ENCODE measurements around the gene MTMR1.

The MTMR1 gene

DNA sequence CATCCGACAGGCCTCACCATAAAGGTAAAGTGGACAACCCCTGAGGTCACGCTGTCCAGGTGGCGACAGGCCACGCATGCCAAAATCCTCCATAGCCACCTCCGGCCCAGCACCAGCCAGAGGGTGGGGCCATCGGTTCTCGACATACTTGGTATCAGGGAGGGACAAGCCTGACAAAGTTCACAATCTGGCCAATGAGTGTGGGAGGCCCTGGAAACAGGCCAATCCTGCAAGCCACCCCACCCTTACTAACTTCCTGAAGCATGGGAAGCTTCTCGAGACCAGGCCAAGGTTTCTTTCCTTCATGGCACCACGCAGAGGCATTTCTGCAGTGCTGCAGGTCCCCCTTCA lies 73.8 kb downstream of the MTMR1 start (continued):
- TF ChIP-seq ARNTL (CRISPR knock-in tag; IDR thresholded peaks at IDR 0.05; ENCODE audit: borderline replicate concordance, low read depth) (no peak), ZC3H10 (CRISPR knock-in tag; IDR thresholded peaks at IDR 0.05) (no peak)

DNA sequence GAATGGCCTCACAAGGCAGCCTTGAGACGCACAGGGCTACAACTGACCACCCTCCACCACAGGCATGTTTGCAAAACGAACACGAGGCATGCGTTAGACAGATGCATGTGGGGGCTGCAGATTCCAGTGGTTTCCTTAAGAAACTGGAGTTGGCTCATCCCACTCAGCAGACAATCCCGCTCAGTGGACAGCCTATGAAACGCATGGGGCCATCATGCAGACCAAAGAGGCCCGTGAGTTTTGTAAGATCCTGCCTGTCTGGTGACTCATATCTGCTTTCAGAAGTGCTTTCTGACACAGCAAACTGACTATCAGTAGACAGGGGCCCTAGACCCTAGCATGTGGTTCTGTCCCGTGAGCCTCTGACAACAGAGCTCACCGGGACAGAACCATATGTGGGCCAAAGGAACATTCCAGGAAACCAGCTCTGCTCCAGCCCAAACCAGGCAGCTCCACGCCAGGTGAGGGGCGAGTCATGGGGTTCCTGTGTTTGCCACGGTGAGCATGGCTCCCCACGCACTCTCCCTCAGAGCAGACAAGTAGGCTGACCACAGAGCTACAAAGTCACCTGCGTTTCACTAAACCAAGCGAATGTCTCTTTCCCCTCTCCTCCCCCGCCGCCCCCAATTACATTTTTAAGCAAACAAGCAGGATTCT lies 74.4 kb downstream of the MTMR1 start:
- peak; percentile 12; the same call in 1 of the 3 replicates for ATAC-seq

DNA sequence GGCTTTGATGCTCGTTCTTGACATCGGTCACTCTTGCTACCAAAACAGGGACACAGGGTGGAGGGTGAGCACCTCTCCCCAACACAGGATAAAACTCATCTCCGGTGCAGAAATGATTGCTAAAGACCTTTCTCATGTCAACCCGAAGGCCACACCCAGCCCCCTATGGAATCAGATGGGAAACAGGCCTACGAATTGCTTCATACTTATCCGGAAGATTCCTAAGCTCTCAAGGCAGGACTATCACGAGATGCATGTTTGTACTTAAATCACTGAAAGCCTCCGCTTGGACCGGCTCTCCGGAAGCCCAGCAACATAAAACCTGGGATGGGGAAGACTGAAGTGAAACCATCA lies 74.9 kb downstream of the MTMR1 start:
- TF ChIP-seq, protein P1, sequence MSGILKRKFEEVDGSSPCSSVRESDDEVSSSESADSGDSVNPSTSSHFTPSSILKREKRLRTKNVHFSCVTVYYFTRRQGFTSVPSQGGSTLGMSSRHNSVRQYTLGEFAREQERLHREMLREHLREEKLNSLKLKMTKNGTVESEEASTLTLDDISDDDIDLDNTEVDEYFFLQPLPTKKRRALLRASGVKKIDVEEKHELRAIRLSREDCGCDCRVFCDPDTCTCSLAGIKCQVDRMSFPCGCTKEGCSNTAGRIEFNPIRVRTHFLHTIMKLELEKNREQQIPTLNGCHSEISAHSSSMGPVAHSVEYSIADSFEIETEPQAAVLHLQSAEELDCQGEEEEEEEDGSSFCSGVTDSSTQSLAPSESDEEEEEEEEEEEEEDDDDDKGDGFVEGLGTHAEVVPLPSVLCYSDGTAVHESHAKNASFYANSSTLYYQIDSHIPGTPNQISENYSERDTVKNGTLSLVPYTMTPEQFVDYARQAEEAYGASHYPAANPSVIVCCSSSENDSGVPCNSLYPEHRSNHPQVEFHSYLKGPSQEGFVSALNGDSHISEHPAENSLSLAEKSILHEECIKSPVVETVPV (CRISPR knock-in tag; IDR thresholded peaks at IDR 0.05): no peak
- no peak for TF ChIP-seq ZNF70 (CRISPR knock-in tag; IDR thresholded peaks at IDR 0.05)
- TF ChIP-seq ZNF565 (CRISPR knock-in tag; conservative IDR thresholded peaks at IDR 0.05; ENCODE audit: low read depth): no peak
- no peak for TF ChIP-seq ISL1 (CRISPR knock-in tag; IDR thresholded peaks at IDR 0.05)
- TF ChIP-seq BACH2 (CRISPR knock-in tag; IDR thresholded peaks at IDR 0.05; ENCODE audit: borderline replicate concordance): no peak
- no peak for TF ChIP-seq GLIS3 (CRISPR knock-in tag; IDR thresholded peaks at IDR 0.05)
- TF ChIP-seq ZFP3 (CRISPR knock-in tag; IDR thresholded peaks at IDR 0.05): no peak
- TF ChIP-seq ESRRG (CRISPR knock-in tag; IDR thresholded peaks at IDR 0.05): no peak
- TF ChIP-seq SNAI2 (CRISPR knock-in tag; IDR thresholded peaks at IDR 0.05): no peak
- no peak for TF ChIP-seq ZC3H10 (CRISPR knock-in tag; IDR thresholded peaks at IDR 0.05)
- TF ChIP-seq ARNTL (CRISPR knock-in tag; IDR thresholded peaks at IDR 0.05; ENCODE audit: borderline replicate concordance, low read depth): no peak
- TF ChIP-seq, protein P2, sequence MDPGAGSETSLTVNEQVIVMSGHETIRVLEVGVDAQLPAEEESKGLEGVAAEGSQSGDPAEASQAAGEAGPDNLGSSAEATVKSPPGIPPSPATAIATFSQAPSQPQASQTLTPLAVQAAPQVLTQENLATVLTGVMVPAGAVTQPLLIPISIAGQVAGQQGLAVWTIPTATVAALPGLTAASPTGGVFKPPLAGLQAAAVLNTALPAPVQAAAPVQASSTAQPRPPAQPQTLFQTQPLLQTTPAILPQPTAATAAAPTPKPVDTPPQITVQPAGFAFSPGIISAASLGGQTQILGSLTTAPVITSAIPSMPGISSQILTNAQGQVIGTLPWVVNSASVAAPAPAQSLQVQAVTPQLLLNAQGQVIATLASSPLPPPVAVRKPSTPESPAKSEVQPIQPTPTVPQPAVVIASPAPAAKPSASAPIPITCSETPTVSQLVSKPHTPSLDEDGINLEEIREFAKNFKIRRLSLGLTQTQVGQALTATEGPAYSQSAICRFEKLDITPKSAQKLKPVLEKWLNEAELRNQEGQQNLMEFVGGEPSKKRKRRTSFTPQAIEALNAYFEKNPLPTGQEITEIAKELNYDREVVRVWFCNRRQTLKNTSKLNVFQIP (CRISPR knock-in tag; IDR thresholded peaks at IDR 0.05; ENCODE audit: borderline replicate concordance, low read depth): no peak
- TF ChIP-seq, protein P3, sequence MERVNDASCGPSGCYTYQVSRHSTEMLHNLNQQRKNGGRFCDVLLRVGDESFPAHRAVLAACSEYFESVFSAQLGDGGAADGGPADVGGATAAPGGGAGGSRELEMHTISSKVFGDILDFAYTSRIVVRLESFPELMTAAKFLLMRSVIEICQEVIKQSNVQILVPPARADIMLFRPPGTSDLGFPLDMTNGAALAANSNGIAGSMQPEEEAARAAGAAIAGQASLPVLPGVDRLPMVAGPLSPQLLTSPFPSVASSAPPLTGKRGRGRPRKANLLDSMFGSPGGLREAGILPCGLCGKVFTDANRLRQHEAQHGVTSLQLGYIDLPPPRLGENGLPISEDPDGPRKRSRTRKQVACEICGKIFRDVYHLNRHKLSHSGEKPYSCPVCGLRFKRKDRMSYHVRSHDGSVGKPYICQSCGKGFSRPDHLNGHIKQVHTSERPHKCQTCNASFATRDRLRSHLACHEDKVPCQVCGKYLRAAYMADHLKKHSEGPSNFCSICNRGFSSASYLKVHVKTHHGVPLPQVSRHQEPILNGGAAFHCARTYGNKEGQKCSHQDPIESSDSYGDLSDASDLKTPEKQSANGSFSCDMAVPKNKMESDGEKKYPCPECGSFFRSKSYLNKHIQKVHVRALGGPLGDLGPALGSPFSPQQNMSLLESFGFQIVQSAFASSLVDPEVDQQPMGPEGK (CRISPR knock-in tag; IDR thresholded peaks at IDR 0.05; ENCODE audit: borderline replicate concordance): no peak
- TF ChIP-seq TOX (CRISPR knock-in tag; IDR thresholded peaks at IDR 0.05; ENCODE audit: borderline replicate concordance): no peak
- TF ChIP-seq, protein P4, sequence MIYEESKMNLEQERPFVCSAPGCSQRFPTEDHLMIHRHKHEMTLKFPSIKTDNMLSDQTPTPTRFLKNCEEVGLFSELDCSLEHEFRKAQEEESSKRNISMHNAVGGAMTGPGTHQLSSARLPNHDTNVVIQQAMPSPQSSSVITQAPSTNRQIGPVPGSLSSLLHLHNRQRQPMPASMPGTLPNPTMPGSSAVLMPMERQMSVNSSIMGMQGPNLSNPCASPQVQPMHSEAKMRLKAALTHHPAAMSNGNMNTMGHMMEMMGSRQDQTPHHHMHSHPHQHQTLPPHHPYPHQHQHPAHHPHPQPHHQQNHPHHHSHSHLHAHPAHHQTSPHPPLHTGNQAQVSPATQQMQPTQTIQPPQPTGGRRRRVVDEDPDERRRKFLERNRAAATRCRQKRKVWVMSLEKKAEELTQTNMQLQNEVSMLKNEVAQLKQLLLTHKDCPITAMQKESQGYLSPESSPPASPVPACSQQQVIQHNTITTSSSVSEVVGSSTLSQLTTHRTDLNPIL (CRISPR knock-in tag; IDR thresholded peaks at IDR 0.05; ENCODE audit: low read depth): no peak
- TF ChIP-seq, protein P5, sequence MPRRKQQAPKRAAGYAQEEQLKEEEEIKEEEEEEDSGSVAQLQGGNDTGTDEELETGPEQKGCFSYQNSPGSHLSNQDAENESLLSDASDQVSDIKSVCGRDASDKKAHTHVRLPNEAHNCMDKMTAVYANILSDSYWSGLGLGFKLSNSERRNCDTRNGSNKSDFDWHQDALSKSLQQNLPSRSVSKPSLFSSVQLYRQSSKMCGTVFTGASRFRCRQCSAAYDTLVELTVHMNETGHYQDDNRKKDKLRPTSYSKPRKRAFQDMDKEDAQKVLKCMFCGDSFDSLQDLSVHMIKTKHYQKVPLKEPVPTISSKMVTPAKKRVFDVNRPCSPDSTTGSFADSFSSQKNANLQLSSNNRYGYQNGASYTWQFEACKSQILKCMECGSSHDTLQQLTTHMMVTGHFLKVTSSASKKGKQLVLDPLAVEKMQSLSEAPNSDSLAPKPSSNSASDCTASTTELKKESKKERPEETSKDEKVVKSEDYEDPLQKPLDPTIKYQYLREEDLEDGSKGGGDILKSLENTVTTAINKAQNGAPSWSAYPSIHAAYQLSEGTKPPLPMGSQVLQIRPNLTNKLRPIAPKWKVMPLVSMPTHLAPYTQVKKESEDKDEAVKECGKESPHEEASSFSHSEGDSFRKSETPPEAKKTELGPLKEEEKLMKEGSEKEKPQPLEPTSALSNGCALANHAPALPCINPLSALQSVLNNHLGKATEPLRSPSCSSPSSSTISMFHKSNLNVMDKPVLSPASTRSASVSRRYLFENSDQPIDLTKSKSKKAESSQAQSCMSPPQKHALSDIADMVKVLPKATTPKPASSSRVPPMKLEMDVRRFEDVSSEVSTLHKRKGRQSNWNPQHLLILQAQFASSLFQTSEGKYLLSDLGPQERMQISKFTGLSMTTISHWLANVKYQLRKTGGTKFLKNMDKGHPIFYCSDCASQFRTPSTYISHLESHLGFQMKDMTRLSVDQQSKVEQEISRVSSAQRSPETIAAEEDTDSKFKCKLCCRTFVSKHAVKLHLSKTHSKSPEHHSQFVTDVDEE (CRISPR knock-in tag; IDR thresholded peaks at IDR 0.05): no peak
- TF ChIP-seq TCF4 (CRISPR knock-in tag; IDR thresholded peaks at IDR 0.05; ENCODE audit: borderline replicate concordance): no peak
- no peak for TF ChIP-seq ZNF8 (CRISPR knock-in tag; IDR thresholded peaks at IDR 0.05)
- no peak for TF ChIP-seq RARB (CRISPR knock-in tag; IDR thresholded peaks at IDR 0.05)
- ATAC-seq: no peak

More for the DNA sequence above, 74.4 kb downstream of the MTMR1 start:
- TF ChIP-seq TOX (CRISPR knock-in tag; IDR thresholded peaks at IDR 0.05; ENCODE audit: borderline replicate concordance): no peak
